NCI-H2107 (cell line): ENCODE results near the gene DNAI2.

Source experiments
- DNase-seq: peaks from one replicate; lab custom pipeline; 2025; lab: John Stamatoyannopoulos, UW

Gene DNAI2

DNA sequence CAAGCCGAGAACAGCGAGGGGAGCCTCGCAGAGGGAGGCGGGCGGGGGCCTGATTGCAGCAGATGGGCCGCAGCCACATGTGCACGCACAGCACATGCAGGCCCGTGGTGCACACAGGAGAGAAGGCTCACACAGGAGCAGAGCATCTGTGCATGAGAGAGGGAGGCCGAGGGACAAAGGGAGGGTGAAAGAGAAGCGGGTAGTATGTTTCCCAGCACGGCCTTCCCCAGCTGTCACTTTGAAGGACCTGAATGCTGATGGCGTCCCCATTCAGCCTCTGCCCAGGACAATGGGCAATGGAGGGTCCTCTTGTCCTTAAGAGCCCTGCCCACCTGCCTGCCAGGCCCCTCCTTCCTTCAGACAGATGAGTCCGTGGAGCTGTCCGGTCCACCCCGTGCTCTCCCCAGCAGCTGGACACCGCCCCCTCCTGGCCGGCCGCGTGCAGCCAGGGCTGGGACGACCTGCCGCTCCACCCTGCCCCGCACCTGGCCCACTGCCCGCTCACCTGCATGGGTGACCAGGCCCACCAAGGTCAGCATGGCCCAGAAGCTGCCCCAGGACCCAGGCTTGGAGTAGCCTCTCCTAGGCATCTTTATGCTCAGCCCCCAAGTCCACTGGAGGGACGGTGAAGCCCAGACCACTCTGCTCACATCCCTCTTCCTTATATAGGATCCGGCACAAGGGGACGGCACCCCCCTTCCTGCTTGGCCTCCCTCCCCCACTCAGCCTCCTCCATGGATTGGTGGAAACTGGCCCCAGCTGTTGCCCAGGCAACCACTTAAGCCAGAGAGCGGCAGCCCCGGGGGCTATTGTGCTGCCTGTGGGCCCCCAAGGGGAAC, 87.4 kb downstream of the DNAI2 start, which contains the start of gene BTBD17:
BTBD17 (minus strand) TSS at position 639 of the 839 bp plus-strand sequence; CDS start at position 590, 49 bp downstream.
- DNase-seq, result peak; percentile 75

DNA sequence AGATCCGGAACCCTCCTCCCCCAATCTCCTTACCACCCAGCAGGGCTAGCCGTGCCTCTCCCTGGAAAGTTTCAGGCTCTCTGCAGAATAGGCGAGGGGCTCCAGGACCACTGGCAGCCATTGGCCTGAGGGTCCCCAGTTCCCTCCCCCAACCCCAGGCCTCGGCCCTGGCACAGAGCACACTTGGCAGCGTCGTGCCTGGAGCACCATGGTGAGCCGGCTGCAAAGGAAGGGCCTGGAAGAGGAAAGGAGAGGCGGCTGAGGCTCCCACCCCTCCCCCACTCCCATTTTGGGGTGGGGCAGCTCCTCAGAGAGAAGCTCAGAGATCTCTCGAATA, 88.0 kb downstream of the DNAI2 start:
- no peak for DNase-seq

DNA sequence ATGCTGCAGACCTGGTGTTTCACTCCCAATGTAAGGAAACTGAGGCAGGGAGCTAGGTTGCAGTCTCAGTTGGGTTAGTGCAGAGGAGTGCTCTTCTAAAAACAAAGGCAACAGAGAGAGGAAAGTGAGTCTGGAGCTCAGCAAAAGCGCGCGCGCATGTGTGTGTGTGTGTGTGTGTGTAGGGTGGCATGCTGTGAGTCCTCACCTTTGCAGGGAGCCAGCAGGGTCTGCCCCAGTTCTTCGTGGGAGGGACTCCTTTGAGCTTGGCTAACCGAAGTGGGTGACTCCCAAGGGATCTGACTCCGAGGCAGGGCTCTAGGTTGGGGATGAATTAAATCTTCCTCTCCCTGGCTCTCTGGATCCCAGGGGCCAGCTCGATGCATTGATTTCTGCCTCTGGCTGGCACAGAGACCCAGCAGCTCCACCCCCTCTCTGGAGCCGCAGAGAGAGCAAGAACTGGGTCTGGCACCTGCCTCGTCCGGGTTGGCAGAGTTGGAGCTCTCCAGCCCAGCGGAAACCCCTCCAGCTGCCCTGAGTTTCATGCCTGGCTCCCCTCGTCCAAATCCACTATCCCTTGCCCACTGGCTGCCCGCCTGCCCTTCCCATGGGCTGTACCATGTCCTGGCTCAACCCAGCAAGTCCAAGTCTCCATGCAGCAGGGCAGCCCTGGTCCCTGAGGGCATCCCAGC, 88.9 kb downstream of the DNAI2 start:
- peak; percentile 43 for DNase-seq
